Small intestine (tissue), 7 donors: ENCODE measurements around the gene TM2D3. TPM values are rescaled to one million over a fixed set of nuclear protein-coding genes. Genes with fewer than 3 reads are reported as not detected.

Experiments
- DNase-seq, 2 donors: peaks; one replicate each; pipeline versions ENCODE4 v3.0.0 to v3.0.0-alpha.2; 2013
- FAIRE-seq: peaks from 2 replicates; lab custom pipeline; 2012; peaks lifted over from hg19 to GRCh38; lab: Jason Lieb, UNC
- H3K27ac ChIP-seq, 3 donors: one replicate each; pipeline ENCODE4 v1.5.1; 2013; ENCODE audit warnings: low read length in 2 of 3, mild to moderate bottlenecking in 2 of 3, control low read depth in 1 of 3, inconsistent platforms in 1 of 3, low read depth in 1 of 3, moderate library complexity in 1 of 3
- H3K27me3 ChIP-seq, 3 donors: one replicate each; pipeline ENCODE4 v1.6.1; 2013; ENCODE audit warnings: low read length in 3 of 3, inconsistent platforms in 1 of 3; ENCODE audit not compliant: control insufficient read depth in 3 of 3, insufficient read depth in 3 of 3
- H3K36me3 ChIP-seq, 3 donors: one replicate each; pipeline ENCODE4 v1.6.1; 2013; ENCODE audit warnings: low read length in 3 of 3, inconsistent platforms in 1 of 3, low read depth in 1 of 3, mild to moderate bottlenecking in 1 of 3, moderate library complexity in 1 of 3; ENCODE audit not compliant: control insufficient read depth in 3 of 3, insufficient read depth in 2 of 3
- H3K4me1 ChIP-seq, 3 donors: one replicate each; pipeline ENCODE4 v1.6.1; 2013; ENCODE audit warnings: low read length in 2 of 3, inconsistent platforms in 1 of 3, low read depth in 1 of 3, mild to moderate bottlenecking in 1 of 3, moderate library complexity in 1 of 3; ENCODE audit not compliant: control insufficient read depth in 3 of 3, insufficient read depth in 2 of 3
- H3K4me3 ChIP-seq, 3 donors: one replicate each; pipeline ENCODE4 v1.5.1; 2013; ENCODE audit warnings: low read length in 3 of 3, control low read depth in 1 of 3, inconsistent platforms in 1 of 3, low read depth in 1 of 3, mild to moderate bottlenecking in 1 of 3, moderate library complexity in 1 of 3
- H3K9me3 ChIP-seq, 2 donors: one replicate each; pipeline ENCODE4 v1.6.1; 2013; ENCODE audit warnings: low read depth in 1 of 2, low read length in 1 of 2; ENCODE audit not compliant: control insufficient read depth in 2 of 2, insufficient read depth in 1 of 2
- WGBS, 3 donors: extraction: QIAGEN DNeasy Blood & Tissue Kit; methylation state at CpG; one replicate each; pipeline ENCODE4 v1.1.7; 2013; 5-methylcytosine and 5-hydroxymethylcytosine counted together
- polyA plus RNA-seq, 4 donors: library from polyadenylated mRNA; stranded (reverse) in 3 of 4; unstranded in 1 of 4; fragments of 200-250 nt in 3 of 4; fragments of 120-200 nt in 1 of 4; gene quantifications; one replicate each; pipeline versions ENCODE4 v1.2.1 to v1.2.3, GENCODE V29; 2013
- donor health status: healthy with polysubstance abuse.
- donor health status: control.
- donor health status: control.
- donor health status: Bipolar disorder and iron deficiency.
- donor health status: healthy.

The TM2D3 gene
- polyA plus RNA-seq, 4 donors: 19.0 to 47.6 (median 31.5) TPM

DNA sequence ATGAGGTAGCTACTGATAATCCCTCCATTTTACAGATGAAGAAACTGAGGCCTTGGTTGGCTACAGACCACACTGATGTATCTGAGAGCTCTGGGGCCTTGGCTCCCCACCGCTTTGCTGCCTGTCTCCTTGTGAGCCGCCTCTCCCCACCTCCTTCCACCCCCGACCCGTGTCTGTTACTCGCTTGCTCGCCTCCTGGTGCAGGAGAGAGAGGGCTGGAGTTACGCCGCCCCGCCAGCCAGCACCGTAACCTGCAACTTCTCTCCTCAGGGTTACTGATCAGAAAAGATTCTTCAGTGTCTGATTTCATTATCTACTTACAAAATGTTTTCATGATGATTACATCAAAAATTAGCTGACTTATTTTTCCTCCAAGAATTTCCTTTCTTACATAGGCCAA is 34.1 kb downstream of the TM2D3 start:
- no peaks in the 10 kb centered on the region for H3K9me3 ChIP-seq
- no peaks in the 10 kb centered on the region for H3K36me3 ChIP-seq
- FAIRE-seq: no peak
- H3K27me3 ChIP-seq: no peaks in the 10 kb centered on the region
- DNase-seq: no peak
- peaks cover 0 to 21% (median 0%) of the 10 kb centered on the region in 3 donors for H3K4me1 ChIP-seq
- H3K27ac ChIP-seq: no peak overlapping the region
- no peak overlapping the region for H3K4me3 ChIP-seq
- 93 to 97% (median 96%) methylated on average over 10 of the region's 10 CpGs for WGBS, 3 donors

DNA sequence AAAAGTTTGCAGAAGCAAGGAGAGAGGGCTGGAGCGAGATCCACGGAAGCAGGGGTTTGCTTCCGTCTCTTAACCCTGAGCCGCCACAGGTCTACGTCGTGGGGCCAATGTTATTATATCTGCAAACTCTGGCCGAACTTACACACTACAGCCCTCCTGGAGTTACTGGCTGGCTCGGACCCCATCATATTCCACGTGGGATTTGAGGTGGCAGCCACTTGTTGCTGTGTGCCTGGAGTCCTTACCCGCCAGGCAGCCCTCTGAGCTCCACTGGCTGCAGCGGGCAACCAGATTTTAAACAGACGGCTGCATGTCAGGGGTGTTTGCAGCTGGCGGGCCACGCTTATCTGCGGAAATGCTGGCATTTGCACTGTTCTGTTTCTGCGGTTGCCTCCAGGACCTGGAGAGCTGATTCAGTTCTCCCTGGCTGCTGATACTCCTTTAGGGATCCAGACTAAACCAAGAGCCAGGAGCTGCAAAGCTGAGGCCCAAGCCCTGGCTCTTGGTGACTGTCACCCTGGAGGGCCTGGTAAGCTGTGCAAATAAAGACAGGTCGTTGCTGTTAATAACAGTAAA is 34.7 kb downstream of the TM2D3 start:
- Histone ChIP-seq H3K27me3 (no peaks in the 10 kb centered on the region), H3K4me1 (peaks cover 0 to 25% (median 0%) of the 10 kb centered on the region in 3 donors), H3K9me3 (no peaks in the 10 kb centered on the region), H3K36me3 (no peaks in the 10 kb centered on the region), H3K27ac (no peak overlapping the region), H3K4me3 (no peak overlapping the region)
- WGBS, 3 donors: 88 to 90% (median 89%) methylated on average over 17 of the region's 17 CpGs
- FAIRE-seq (no peak), DNase-seq (no peak)

DNA sequence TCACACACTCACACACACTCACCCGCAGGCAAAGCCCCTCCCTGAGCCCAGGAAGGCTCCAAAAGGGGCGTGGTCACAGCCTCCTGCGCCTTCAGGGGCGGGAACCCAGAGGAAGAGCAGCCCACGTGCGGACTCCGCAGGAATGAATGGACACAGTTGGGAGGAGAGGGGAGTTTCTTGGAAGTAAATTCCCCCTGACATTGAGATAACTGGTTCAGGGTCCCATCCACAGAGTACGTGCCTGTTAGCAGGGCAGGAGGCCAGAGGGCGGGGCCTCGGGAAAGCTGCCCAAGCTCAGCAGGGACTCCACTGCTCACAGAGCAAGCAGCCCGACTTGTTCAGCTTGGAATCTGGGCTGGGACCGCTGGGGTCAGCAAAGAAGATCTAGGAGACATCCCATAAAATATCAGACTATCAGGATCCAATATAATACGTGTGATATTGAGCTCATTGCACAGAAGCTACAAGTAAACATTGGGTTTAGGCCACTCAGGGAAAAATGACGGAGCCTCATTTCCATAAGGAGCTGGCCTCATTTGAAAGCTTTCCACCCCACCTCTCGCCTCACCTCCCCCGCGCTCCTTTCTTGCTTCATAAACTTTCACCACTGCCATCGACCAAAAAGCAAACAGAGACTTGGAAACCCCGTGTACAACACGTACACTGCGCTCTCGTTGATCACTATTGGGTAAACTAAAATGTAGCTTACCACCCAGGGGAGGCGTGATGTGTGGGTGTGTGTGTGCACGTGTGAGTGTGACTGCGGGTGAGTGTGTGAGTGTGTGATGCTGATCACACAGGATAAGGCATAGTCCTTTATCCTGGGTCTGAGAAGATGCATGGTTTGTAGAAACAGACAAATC is 36.0 kb downstream of the TM2D3 start:
- H3K36me3 ChIP-seq: no peaks in the 10 kb centered on the region
- FAIRE-seq: no peak
- H3K9me3 ChIP-seq: no peaks in the 10 kb centered on the region
- peaks cover 0 to 25% (median 0%) of the 10 kb centered on the region in 3 donors for H3K4me1 ChIP-seq
- no peak overlapping the region for H3K27ac ChIP-seq
- 12 to 34% (median 27%) methylated on average over 25 of the region's 25 CpGs for WGBS, 3 donors
- peak; percentile 22 to 75 for DNase-seq
- H3K4me3 ChIP-seq: peak overlapping the region in 1 of 3 donors; percentile 8
- H3K27me3 ChIP-seq: no peaks in the 10 kb centered on the region

DNA sequence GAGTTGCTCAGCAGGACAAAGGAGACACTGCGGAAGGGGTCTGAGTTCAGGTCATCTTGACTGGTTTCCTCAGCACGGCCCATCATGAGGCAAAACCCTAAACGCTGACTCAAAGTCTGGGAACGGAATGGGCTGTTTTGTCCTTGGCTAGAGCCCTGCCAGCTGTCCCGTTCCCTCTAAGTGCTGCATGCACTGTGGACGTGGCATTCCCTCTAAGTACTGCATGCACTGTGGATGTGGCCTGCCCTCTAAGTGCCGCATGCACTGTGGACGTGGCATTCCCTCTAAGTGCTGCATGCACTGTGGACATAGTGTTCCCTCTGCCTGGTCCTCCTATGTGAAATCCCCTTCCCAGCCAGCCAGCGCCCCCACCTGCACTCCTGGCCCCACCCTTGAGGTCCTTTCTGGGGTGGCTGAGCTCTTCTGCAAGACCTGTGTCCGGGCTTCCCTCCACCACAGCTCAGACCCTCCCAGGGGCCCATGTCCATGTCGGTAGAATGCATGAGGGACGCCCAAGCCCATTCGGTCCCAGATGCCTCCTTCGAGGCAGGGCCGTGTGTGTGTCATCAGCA is 36.7 kb downstream of the TM2D3 start:
- H3K4me3 ChIP-seq: no peak overlapping the region
- FAIRE-seq: no peak
- peaks cover 0 to 25% (median 0%) of the 10 kb centered on the region in 3 donors for H3K4me1 ChIP-seq

DNA sequence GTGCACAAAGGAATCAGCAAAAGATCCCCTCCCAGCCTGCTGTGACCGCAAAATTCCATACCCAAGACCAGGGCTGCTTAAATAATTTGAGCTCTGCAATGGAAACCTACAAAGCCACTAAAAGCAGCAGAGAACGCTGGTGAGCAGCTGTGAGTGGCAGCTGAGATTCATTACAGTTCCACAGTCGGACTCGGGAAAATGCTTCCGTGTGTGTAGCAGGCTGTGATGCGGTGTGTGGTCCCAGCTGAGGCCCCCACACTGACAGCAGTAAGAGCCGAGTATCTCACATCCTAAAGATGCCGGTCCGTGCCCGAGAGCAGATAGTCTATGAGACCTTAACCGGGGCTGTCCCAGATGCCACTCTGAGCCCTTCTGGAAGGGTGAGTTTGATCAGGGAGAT is 37.4 kb downstream of the TM2D3 start:
- WGBS, 3 donors: 81 to 88% (median 84%) methylated on average over 11 of the region's 11 CpGs
- H3K27ac ChIP-seq: no peak overlapping the region
- H3K4me3 ChIP-seq: no peak overlapping the region
- no peak for FAIRE-seq
- peaks cover 0 to 25% (median 0%) of the 10 kb centered on the region in 3 donors for H3K4me1 ChIP-seq
- H3K27me3 ChIP-seq: no peaks in the 10 kb centered on the region
- H3K9me3 ChIP-seq: no peaks in the 10 kb centered on the region
- no peak for DNase-seq
- no peaks in the 10 kb centered on the region for H3K36me3 ChIP-seq

More for the DNA sequence above, 36.7 kb downstream of the TM2D3 start:
- 47 to 60% (median 59%) methylated on average over 15 of the region's 15 CpGs for WGBS, 3 donors
- Histone ChIP-seq H3K36me3 (no peaks in the 10 kb centered on the region), H3K27me3 (no peaks in the 10 kb centered on the region), H3K27ac (no peak overlapping the region), H3K9me3 (no peaks in the 10 kb centered on the region)
- no peak for DNase-seq

DNA sequence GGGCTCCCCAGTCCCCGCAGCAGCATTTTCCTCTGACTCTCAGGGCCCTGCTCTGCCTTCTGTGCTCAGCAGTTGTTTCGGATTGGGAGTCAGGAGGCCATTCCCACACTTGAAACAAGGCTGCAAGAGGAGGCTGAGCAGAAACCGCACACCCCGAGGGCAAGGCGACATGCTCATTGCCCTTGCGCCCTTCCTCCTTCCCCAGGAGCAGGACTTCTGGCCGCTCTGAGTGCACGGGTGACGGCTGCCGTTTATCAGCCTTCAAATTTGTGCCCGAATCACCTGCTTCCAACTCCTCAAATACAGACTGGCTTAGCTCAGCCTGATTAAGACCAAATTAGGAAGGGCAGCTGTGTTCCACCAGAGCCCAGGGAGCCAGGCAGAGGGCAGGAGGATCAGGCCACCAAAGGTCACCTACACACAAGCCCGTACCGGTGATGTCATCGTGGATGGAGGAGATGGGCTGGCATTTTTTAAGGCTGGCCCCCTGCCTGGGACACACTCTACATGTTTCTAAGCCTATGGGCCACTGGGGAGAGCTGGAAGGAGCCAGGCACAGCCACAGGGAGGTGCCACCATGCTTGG is 38.1 kb downstream of the TM2D3 start:
- H3K27me3 ChIP-seq: no peaks in the 10 kb centered on the region
- 26 to 69% (median 46%) methylated on average over 14 of the region's 14 CpGs for WGBS, 3 donors
- H3K4me3 ChIP-seq: no peak overlapping the region
- H3K36me3 ChIP-seq: no peaks in the 10 kb centered on the region
- no peak for FAIRE-seq
- DNase-seq: peak in 1 of 2 donors; percentile 3
- no peaks in the 10 kb centered on the region for H3K9me3 ChIP-seq
- H3K27ac ChIP-seq: no peak overlapping the region
- peaks cover 0 to 25% (median 0%) of the 10 kb centered on the region in 3 donors for H3K4me1 ChIP-seq

DNA sequence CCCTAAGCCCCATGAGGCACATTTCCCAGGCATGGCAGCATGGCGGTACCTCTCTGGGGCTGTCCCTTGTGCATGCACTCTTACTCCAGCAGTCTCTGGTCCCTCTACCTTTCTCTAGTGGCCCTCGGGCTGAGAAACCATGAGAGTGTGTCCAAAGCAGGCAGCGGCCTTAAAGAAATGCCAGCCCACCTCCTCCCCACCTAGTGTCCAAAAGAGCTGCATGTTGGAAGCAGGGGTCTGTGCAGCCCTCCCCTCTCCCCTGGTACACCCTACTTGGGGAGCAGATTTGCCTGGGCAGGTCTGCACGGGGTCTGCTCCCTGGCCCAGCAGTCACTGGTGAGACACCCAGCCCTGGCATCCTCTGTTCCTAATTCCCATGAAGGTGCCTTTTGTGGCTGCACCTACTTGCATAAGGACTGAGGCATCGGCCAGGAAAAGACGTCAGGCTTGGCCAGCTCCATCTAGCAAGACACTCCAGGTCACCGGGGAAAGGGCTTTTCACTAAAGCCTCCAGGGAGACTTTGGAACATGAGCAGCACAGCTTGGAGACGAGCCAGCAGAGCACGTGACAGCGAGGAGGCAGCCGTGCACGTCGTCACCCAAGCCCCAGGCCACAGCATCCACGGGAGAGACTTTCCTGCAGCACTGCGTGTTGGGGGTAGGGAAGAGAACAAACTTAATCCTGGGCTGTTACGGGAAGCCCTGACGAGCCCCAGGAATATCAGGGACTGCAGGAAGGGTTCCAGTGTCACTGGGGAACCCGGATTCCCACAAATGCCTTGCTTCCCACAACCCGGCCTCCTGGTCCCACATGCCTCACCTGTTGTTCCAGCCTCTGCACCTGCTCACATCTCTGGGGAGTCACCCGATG is 38.8 kb downstream of the TM2D3 start:
- H3K4me1 ChIP-seq: peaks cover 0 to 25% (median 0%) of the 10 kb centered on the region in 3 donors
- WGBS, 3 donors: 17 to 42% (median 28%) methylated on average over 20 of the region's 20 CpGs
- no peaks in the 10 kb centered on the region for H3K9me3 ChIP-seq
- FAIRE-seq (no peak), DNase-seq (peak; percentile 90 to 95)
- no peak overlapping the region for H3K4me3 ChIP-seq
- no peaks in the 10 kb centered on the region for H3K36me3 ChIP-seq
- no peaks in the 10 kb centered on the region for H3K27me3 ChIP-seq
- H3K27ac ChIP-seq: no peak overlapping the region
